Cortex of kidney (tissue), 1 donor: Measurements from ENCODE around the gene SEC22A.

ENCODE experiments used
- DNase-seq: peaks from one replicate; lab custom pipeline; 2025; lab: John Stamatoyannopoulos, UW

Gene SEC22A, protein sequence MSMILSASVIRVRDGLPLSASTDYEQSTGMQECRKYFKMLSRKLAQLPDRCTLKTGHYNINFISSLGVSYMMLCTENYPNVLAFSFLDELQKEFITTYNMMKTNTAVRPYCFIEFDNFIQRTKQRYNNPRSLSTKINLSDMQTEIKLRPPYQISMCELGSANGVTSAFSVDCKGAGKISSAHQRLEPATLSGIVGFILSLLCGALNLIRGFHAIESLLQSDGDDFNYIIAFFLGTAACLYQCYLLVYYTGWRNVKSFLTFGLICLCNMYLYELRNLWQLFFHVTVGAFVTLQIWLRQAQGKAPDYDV

DNA sequence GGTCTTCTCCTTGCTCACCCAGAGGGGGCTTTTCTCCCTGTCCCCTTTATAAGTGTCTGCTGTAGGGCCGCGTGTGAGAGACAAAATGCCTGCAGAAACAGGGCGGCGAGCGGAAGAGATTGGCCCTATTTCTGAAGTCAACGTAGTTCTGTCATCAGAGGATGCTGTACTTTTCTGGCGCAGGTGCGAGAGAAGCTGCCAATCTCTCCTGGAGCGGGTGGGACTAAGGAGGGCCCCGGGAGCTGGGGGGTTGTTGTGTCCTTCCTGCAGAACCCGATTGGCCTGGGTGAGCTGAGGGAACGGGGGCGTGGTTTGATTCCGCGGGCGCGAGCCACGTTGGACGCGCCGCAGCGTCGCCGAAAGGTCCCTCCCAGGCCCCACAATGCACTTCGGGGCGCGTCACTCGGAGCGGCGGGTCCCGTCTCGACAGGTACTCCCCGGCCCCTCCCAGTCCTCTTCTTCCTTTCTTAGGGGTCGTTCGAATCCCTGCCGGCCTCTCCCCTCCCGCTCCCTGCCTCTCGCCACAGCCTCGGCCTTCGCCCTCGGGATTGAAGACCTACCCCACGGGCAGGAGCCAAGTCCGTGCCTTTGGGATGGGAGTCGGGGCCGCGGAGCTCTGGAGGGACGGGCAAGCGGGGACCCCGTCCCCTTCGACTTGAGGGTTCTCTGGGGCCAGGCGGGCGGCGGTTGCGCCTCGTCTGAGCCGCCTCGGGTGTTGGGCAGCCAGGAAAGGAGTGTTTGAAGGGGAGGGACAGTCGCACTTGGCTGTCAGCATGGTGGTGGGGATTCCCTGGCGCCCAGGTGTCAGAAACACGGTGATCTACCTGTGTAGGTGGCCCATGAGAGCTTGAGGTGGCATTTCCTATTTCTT lies at the start of gene SEC22A:
TSS of gene SEC22A (plus strand) at position 387 of the 871 bp plus-strand sequence. CDS start 7,275 bp downstream, outside the sequence.
- no peak for DNase-seq

DNA sequence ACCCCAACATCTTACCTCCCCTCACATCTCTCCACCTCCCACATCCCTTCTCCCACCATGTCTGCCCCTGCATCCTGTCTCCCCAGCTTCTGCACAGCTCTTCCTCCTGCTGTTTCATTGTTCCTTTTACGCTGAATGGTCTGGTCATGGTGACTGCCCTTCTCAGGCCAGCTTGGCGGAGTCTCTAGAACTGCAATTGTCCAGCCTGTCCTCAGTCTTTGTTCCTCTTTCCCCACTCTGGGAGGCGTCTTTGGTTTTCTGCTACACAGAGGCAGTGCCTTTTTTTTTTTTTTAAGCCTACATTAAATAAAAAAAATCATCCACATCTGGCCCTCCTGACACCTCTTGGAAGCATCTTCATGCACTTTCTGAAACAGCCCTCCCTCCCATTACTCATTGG lies 49.1 kb upstream of the SEC22A start:
- no peak for DNase-seq

DNA sequence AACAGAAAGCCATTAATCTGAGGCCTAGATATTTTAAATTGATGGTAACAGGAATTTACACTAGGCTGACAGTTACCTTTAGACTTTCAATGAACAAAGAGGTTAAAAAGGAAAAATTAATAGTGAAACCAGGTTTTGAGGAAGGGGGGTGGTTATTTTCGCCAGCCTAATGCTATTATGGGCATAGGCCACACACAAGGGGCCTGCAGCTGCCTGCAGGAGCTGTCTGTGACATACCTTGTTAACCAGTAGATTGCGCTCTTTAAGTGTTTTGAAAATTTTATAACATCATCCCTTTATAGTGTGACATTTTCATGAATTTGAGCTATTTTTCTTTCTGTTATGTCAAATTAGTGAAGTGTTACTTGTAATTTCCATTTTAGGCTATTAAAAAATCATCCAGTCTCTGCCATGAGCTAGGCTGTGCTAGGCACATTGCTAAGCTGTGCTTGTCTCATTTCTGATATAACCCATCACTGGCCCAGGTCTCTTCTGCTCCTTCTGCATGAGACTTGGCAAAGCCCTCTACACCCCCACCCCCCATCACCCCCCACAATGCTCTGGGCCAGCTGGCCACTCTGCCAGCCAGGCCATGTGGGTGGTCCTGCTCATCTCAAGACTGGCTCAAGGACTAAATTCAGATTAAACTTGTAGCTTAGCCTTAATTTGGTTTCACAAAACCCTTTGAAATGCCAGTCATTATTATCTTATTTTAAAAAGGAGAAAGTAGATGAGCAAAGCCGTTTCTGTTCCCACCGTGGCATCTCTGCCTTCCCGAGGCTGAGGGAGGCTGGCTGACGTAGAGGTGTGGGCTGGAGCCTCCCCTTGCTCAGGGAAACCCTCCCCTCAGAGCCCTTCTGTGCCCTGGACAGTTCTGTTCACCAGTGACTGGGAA lies 48.4 kb upstream of the SEC22A start:
- no peak for DNase-seq

DNA sequence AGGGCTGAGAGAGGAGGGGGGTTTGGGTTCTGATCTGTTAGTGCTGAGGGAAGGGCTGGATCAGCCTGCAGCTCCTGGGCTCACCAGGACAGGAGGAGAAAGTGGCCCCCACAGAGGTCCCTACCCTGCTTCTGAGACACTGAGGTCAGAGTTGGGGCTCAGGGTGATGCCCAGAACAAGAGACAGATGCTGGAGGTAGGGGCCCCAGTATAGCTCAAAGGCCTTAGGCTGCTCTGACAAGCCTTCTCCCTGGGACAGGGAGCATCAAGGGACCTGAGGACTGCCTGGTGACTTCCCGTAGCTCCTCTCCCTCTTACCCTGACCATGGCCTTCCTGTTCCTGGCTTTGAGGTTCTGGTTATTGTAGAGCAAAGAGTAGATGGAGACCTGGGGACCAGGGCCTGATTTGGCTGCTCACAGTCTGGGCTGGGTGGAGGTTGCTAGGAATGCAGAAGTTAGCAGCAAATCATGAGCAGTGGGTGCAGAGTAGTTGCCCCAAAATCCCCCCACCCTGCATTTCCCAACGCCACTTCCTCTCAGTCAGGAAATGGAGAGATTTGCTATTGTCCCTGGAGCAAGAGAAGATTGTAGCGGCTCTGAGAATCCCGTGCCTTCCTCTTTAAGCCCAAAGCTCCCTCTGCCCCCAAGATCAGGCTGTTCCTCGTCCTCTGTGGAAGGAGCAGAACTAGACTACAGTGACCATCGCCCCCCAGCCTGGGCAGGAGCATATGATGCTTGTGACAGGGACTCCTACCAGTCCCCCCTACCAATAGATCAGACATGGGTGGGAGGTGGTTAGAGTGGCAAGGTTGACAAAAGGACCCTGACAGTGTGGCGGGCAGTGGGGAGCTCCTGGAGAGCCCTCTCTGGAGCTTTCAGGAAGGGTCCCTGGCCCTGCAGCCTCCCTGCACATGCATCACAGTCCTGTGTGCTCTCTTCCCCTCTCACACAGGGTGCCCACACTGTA lies 47.4 kb upstream of the SEC22A start:
- no peak for DNase-seq

DNA sequence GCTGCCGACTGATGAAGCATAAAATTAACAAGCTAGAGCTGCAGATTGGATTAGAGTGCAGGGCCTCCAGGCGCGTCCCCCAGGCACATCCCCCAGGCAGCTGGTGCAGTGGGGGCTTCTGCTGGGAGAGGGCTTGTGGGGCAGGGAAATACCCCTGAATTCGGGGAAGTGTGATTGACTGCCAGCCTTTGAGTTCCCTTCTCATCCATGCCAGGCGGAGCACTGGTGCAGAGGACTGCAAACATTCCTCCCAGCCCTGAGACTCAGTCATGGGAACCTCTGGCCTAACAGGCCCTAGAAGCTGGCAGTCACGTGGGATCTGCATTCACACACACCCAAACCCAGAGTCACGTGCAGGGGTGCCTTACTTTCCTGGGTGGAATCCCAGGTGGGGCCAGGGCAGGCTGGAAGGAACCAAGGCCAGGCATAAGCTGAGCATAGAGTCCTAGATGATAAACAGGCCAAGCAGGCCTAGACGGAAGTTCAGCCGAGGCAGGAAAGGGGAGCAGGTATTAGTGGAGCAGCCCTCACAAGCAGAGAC lies 46.2 kb upstream of the SEC22A start:
- no peak for DNase-seq

DNA sequence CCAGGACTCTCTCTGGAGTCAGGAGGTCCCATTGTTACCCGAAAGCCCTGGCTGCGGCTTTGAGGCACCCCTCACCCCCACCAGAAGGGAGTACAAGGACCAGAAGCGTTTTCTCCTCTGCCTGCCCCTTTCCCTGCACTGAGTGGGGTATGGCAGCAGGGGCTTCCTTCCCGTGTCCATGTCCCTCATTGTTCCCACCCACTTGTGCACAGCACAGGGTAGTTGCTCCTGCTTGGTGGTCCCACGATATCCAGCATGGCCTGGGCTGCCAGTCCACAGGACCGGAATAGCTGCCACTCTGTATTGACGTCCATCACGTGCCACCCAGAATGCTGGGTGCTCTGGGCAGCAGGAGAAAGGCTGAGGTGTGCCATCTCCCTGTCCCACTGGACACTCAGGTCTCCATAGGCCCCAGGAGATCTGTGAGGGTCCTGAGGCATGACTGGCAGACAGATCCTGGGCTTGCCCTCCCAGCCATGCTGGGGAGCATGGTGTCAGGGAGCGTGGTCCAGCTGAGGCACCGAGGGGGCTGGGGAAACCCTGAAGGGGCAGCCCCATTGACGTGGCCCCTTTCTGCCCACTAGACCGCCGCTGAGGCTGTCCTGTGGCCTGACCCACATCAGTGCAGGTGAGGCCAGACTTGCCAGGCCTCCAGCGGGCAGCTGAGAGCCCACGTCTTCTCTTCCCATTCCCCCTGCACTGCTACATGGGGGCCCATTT lies 45.3 kb upstream of the SEC22A start:
- DNase-seq: no peak

DNA sequence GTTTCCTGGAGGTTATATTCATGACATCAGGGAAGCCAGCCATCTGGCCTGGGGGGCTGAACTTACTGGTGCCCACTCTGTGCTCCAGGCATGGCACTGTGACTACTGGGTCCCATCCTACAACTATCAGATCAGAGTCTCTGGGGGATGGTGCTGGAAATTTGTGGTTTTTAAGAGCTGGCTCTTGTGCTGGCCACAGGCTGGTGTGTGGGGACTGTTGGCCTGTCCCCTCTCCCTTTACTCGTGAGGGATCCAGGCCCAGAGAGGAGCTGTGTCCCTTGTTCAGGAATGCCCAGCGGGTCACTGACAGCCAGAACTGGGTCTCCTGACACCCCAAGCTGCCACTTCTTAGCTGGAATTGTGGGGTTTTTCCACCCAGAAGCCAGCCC lies 44.5 kb upstream of the SEC22A start:
- DNase-seq: no peak

DNA sequence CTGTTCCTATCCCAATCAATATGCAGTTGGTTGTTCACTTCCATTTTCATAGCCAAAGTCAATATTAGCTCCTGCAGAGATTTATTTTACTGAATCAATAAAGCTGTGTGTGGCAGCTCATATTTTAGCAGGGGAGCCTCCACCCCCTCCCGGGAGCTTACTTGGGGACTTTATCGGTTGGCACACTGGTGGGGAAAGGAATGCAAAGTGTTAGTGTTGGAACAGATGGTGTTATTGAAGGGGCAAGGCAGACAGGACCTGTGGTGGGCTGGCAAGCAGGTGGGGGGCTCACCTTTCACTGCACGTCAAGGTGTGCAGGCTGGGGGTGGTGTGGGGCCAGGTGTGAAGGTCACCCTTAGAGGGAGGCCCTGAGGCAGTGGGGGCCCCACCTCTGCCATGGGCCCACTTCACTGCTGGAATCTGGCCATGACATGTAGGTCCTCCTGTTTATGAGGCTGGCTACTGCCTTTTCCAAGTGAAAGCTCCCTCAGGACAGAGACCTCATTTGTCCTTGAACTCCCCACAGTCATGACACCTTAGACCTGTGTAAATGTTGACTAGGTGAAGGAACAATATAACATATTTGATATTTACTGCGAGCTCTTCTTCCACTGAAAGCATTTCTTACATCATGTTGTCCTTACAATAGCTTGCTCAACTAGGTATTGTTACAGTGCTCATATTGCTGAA lies 44.0 kb upstream of the SEC22A start:
- no peak for DNase-seq

DNA sequence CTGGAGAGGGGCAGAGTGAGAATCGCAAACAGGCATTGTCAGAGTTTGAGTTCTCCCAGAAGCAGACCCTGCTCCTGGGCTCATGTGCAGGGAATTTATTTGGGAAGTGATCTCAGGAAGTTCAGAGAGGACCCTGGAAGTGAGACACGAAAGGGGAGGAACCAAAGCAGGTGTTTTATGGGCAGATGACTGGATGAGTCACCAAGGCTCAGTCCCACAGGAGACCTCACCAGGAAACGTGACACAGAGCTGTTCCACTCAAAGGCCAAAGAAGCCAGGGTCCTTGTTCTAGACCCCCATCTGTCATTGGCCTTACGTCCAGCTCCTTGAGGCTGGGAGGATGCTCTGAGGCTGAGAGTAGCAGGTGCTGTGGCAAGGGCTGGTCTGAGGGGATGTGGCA lies 43.4 kb upstream of the SEC22A start:
- DNase-seq: no peak

DNA sequence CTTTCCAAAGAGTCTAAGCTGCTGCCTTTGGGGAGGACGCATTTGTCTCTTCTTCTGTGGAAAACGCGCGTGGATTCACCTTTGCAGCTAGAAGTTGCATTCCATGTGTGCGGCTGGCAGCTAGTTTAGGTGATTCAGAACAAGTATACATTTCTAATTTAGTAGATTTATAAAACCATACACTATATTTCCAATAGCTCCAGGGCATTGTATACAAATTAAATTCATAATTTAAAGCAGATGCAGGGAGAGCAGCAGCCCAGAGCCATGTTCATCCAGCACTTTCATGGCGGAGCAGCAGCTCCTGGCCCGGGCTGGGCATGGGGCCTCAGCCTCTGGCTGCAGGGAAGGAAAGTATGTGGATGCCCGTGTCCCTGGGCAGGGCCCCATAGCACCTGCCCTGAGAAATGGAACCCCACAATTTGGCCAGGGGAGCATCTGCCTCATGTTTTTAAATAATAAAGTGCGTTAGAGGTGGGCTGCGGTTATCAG lies 42.8 kb upstream of the SEC22A start:
- no peak for DNase-seq

DNA sequence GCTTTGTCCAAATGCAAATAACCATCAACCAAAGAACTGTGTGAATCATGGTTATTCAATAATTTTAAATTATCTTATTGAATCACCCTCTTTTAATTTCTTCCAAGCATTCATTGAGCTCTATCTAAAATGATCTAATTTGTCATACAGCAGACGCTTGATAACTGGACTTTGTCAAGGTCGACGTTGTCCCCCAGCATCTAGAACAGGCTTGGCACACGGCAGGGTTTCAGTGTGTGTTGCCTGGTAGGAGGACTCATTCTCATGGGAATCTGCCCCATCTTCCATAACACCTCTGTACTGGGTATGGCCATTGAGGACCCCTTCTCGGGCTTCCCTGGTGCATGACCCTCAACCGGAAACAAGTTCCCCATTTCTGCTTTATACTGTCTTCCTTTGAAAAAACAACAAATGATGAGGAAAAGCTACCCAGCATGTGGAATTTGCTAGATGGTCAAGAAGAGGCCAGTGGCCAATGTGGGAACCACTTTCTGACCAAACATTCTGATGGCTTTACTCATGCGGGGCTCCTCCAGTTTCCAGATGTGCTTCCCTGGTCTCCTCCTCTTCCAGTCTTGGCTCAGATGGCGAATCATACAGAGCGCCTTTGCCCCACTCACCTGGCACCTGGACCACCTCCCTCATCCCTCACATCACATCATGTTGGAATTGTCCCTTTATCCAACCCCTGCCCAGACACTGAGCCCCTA lies 41.7 kb upstream of the SEC22A start:
- DNase-seq: no peak

DNA sequence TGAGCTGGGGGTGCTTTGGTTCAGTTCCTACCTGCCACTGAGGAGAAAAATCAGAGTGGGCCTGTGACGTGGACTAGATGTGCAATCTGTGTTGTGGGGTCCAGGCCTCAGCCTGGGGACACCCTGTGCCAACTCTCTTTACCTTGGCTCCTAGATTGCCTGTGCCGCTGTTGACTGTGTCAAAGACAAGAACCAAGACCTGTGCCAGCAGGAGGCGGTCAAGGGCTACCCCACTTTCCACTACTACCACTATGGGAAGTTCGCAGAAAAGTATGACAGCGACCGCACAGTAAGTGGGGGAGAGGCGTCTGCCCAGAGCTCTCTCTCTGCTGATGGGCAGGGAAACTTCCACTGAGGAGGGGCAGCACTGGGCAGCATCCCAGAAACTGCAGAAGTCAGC lies 40.6 kb upstream of the SEC22A start:
- no peak for DNase-seq

DNA sequence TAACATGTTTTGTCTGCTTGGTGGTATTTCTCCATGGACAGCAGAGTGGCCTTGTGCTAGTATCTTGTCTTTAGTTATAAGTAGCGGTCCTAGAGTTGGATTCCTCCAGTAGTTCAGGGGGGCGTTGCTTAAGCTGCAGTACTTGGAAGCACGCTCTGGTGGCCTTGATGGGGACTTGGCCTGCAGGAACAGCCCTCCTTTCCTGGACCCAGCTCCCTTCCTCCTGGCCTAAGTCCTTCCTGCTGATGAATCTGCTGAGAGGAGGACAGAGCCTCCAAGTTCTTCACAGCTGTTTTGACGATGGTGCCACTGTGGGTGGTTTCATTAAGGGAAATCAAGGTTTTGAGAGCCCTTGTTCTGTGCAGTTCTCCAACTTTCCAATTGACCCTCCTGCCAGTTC lies 38.6 kb upstream of the SEC22A start:
- no peak for DNase-seq

DNA sequence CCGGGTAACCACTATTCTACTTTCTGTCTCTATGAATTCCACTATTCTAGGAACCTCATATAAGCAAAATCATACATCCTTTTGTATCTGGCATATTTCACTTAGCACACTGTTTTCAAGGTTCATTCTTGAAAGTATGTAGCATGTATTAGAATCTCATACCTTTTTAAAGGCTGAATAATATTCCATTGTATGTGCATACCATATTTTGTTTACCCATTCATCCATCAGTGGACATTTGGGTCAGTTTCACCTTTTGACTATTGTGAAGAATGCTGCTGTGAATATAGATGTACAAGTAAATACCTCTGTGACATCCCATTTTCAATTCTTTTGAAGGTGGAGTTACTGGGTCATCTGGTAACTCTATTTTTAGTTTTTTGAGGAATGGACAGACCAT lies 36.6 kb upstream of the SEC22A start:
- no peak for DNase-seq

DNA sequence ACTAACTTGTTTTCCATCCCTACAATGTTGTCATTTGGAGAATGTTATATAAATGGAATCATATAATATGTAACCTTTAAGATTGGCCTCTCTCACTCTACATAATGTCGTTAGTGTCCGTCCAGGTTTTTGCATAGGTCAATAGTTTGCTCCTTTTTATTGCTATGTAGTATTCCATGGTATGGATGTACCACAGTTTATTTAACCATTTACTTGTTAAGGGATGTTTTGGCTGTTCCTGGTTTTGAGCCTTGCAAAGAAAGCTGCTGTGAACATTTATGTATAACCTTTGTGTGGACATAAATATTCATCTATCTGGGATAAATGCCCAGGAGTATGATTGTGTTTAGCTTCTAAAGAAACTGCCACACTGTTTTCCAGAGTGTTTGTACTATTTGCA lies 34.1 kb upstream of the SEC22A start:
- no peak for DNase-seq

DNA sequence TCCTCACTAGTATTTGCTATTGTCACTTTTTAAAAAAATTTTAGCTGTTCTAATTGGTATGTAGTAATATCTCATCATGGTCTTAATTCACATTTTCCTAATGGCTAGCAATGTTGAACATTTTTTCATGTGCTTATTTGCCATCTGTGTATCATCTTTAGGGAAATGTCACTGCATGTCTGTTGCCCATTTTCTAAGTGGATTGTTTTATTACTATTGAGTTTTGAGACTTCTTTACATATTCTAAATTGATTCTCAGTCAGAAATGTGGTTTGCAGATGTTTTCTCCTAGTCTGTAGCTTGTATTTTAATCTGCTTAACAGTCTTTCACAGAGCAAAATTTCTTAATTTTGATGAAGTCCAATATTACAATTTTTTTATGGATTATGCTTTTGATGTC lies 33.6 kb upstream of the SEC22A start:
- DNase-seq: no peak

DNA sequence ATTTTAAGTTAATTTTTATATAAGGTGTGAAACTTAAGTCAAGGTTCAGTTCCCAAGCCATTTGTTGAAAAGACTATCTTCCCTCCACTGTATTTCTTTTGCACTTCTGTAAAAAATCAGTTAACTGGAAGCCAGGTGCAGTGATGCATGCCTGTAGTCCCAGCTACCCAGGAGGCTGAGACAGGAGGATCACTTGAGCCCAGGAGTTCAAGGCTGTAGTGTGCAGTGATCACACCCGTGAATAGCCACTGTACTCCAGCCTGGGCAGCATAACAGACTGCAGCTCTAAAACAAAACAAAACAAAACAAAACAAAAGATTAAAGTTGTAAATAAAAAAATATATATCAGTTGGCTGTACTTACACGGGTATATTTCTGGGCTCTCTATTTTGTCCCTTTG lies 33.1 kb upstream of the SEC22A start:
- no peak for DNase-seq

DNA sequence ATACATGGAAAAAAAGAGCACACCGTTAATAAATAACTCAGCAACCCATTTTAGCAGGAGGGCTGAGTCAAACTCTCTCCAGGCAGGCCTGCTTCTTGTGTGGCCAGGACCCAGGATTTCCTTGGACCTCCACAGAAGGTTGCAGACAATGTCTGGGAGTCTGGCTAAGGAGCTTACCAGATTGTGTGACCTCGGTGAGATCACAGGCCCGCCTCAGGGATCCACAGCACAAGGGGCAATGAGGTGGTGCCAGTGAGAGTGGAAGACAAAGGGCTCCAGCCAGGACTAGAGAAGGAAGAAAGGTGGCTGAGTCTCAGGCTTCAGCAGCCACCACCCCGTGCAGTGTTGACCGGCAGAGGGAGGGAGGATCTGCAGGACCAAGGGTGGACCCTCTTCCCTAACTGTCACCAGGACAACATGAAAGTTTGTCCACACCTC lies 32.2 kb upstream of the SEC22A start:
- DNase-seq: no peak

DNA sequence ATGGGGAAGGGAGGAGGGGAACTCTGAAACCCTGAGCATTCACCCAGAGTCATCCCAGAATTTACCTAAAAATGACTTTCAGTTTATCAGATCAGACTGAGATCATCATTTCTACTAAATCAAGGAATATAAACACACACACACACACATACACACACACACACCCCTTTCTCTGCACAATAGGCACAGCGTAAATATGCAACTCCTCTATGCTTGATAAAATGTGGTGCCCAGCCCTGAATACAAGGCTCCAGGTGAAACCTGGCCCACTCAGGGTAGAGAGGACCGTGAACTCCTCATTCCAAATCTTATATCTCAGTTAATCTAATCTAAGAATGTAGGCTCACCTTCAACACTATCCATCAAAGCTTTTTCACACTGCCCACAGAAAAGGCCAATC lies 31.8 kb upstream of the SEC22A start:
- no peak for DNase-seq
